Astrocyte (in vitro differentiated cells and primary cell): ENCODE results near the gene FILIP1L. TPM values are rescaled to one million over a fixed set of nuclear protein-coding genes. Genes with fewer than 3 reads are reported as not detected.

Source experiments
- DNase-seq: peaks from one replicate; pipeline ENCODE4 v3.0.0-alpha.2; 2010; ENCODE audit warnings: low read depth
- FAIRE-seq: peaks from 2 replicates; lab custom pipeline; 2011; peaks lifted over from hg19 to GRCh38; lab: Jason Lieb, UNC
- H2AFZ ChIP-seq: 2 replicates; pipeline ENCODE4 v1.6.0; 2012; ENCODE audit warnings: low read depth, low read length, inconsistent platforms
- H3K27ac ChIP-seq: 2 replicates; pipeline ENCODE4 v1.5.1; 2011; ENCODE audit warnings: low read depth, low read length, inconsistent platforms
- H3K27me3 ChIP-seq: 2 replicates; pipeline ENCODE4 v1.6.0; 2011; ENCODE audit warnings: low read length, inconsistent platforms; ENCODE audit not compliant: insufficient read depth
- H3K36me3 ChIP-seq: 2 replicates; pipeline ENCODE4 v1.5.1; 2011; ENCODE audit warnings: low read length, inconsistent platforms; ENCODE audit not compliant: insufficient read depth
- H3K4me1 ChIP-seq: 2 replicates; pipeline ENCODE4 v1.5.1; 2011; ENCODE audit warnings: low read length, inconsistent platforms; ENCODE audit not compliant: insufficient read depth
- H3K4me2 ChIP-seq: 2 replicates; pipeline ENCODE4 v1.6.0; 2012; ENCODE audit warnings: low read length, inconsistent platforms
- H3K4me3 ChIP-seq: 2 replicates; pipeline ENCODE4 v1.5.1; 2011; ENCODE audit warnings: low read depth, mild to moderate bottlenecking, low read length, inconsistent platforms; ENCODE audit not compliant: insufficient read depth
- H3K79me2 ChIP-seq: 2 replicates; pipeline ENCODE4 v1.6.0; 2012; ENCODE audit warnings: mild to moderate bottlenecking, low read length, inconsistent platforms; ENCODE audit not compliant: insufficient read depth
- H3K9ac ChIP-seq: 2 replicates; pipeline ENCODE4 v1.6.0; 2012; ENCODE audit warnings: mild to moderate bottlenecking, low read length, inconsistent platforms
- H3K9me3 ChIP-seq: 2 replicates; pipeline ENCODE4 v1.5.1; 2012; ENCODE audit warnings: low read depth, mild to moderate bottlenecking, low read length, inconsistent platforms; ENCODE audit not compliant: insufficient read depth
- H4K20me1 ChIP-seq: 2 replicates; pipeline ENCODE4 v1.6.0; 2012; ENCODE audit warnings: low read length, inconsistent platforms; ENCODE audit not compliant: insufficient read depth
- H3K27ac Mint-ChIP-seq: one replicate; pipeline ENCODE4 v1.8.0; 2021; ENCODE audit warnings: mild to moderate bottlenecking, mixed read lengths; ENCODE audit not compliant: unreplicated experiment
- H3K27me3 Mint-ChIP-seq: one replicate; pipeline ENCODE4 v1.8.0; 2021; ENCODE audit warnings: low read depth, mixed read lengths; ENCODE audit not compliant: unreplicated experiment
- H3K36me3 Mint-ChIP-seq: one replicate; pipeline ENCODE4 v1.8.0; 2021; ENCODE audit warnings: low read depth, mixed read lengths; ENCODE audit not compliant: unreplicated experiment
- H3K4me1 Mint-ChIP-seq: one replicate; pipeline ENCODE4 v1.8.0; 2021; ENCODE audit warnings: low read depth, mixed read lengths; ENCODE audit not compliant: unreplicated experiment
- H3K4me3 Mint-ChIP-seq: one replicate; pipeline ENCODE4 v1.8.0; 2021; ENCODE audit warnings: mild to moderate bottlenecking, moderate library complexity, mixed read lengths; ENCODE audit not compliant: unreplicated experiment
- H3K9me3 Mint-ChIP-seq: one replicate; pipeline ENCODE4 v1.8.0; 2021; ENCODE audit warnings: mild to moderate bottlenecking, mixed read lengths; ENCODE audit not compliant: unreplicated experiment
- CTCF ChIP-seq: IDR thresholded peaks from 2 replicates; pipeline ENCODE4 v1.5.1; 2011; ENCODE audit warnings: low read depth, mild to moderate bottlenecking, inconsistent platforms, low read length, moderate library complexity; ENCODE audit not compliant: insufficient read depth
- EZH2 ChIP-seq: IDR thresholded peaks from 2 replicates; pipeline ENCODE4 v1.6.1; 2012; ENCODE audit warnings: mild to moderate bottlenecking, low read length, inconsistent platforms; ENCODE audit not compliant: insufficient read depth
- total RNA-seq: library from RNA; stranded (reverse); gene quantifications from 2 replicates; pipeline ENCODE4 v1.2.1, GENCODE V29; 2021

Gene FILIP1L
- total RNA-seq, 1 donor from 2014 or later, result 209 TPM

DNA sequence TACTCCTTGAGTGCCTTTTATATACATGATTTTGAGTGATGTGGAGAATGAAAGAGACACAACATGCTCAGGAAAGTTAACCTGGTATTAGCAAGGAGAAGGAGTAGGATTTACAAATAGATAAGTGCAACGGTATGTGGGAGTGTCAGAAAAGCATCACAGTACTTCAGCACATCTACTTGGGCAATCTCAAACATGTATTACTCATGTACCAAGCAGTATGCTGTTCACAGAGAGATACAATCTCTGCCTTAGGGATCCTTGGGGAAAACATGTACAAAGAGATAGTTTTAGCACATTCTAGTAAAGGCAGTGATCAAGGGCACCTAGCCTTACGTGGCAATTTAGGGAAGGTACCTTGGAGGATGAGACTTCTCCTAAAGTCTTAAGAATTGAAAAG lies 146.5 kb downstream of the FILIP1L start:
- H3K36me3 Mint-ChIP-seq, result no peaks in the 10 kb centered on the region
- H3K4me3 Mint-ChIP-seq, result no peak overlapping the region
- Histone ChIP-seq H3K4me3 (no peak overlapping the region), H3K4me1 (peaks cover 4% of the 10 kb centered on the region), H4K20me1 (no peaks in the 10 kb centered on the region), H3K36me3 (no peaks in the 10 kb centered on the region), H2AFZ (no peak overlapping the region), H3K27me3 (no peaks in the 10 kb centered on the region), H3K9me3 (no peaks in the 10 kb centered on the region), H3K4me2 (no peak overlapping the region), H3K27ac (no peak overlapping the region), H3K9ac (no peak overlapping the region), H3K79me2 (no peaks in the 10 kb centered on the region)
- peaks cover 16% of the 10 kb centered on the region for H3K4me1 Mint-ChIP-seq
- H3K27me3 Mint-ChIP-seq, result no peaks in the 10 kb centered on the region
- H3K27ac Mint-ChIP-seq, result no peak overlapping the region
- FAIRE-seq (no peak), DNase-seq (no peak)
- TF ChIP-seq EZH2 (no peak), CTCF (no peak)
- peaks cover 2% of the 10 kb centered on the region for H3K9me3 Mint-ChIP-seq

DNA sequence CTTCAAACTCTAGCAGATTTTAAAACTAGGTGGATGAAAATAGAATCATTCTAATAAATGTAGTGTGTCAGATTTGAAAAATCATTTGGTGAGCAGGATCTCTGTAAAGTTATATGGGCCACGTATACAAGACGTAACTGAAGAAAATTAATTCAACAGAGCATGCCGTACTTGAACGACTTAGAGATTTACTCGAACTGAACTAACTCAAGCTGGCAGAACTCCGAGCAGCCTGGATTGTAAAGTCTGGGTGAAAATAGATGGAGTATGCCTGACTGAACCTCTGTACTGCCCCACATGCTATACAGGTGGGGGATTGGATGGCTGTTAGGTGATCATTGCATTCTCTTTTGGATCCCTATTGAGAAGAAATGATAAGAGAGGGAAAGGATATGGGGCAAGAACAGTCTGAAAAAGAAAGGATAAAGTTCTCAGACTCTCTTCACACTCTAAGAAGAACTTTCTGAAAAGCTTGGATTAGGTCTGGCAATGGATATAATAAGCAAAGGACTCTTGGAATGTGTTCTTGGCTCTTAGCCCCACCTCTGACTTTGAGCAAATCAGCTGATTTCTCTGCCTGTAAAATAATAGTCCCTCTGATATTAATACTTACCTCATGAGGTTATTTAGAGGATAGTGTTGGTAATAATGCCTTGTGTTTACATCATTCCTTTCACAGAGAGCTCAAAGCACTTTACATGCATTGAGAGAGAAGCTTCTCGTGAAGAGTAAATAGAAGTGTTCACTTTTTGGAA lies 147.5 kb downstream of the FILIP1L start:
- Histone ChIP-seq H3K27ac (no peak overlapping the region), H3K27me3 (no peaks in the 10 kb centered on the region), H3K9me3 (no peaks in the 10 kb centered on the region), H3K4me3 (no peak overlapping the region), H3K9ac (no peak overlapping the region), H3K36me3 (no peaks in the 10 kb centered on the region), H3K79me2 (no peaks in the 10 kb centered on the region), H4K20me1 (no peaks in the 10 kb centered on the region), H2AFZ (no peak overlapping the region), H3K4me1 (peaks cover 8% of the 10 kb centered on the region), H3K4me2 (no peak overlapping the region)
- TF ChIP-seq EZH2 (no peak), CTCF (no peak)
- no peaks in the 10 kb centered on the region for H3K27me3 Mint-ChIP-seq
- H3K9me3 Mint-ChIP-seq, result peaks cover 2% of the 10 kb centered on the region
- H3K4me3 Mint-ChIP-seq, result no peak overlapping the region
- FAIRE-seq (peak; percentile 50), DNase-seq (peak; percentile 68)
- H3K36me3 Mint-ChIP-seq, result no peaks in the 10 kb centered on the region
- H3K4me1 Mint-ChIP-seq, result peaks cover 24% of the 10 kb centered on the region
- no peak overlapping the region for H3K27ac Mint-ChIP-seq
